OCI-M1 (cell line): ENCODE results near the gene FOXI2.

ENCODE experiments used
- DNase-seq: peaks from one replicate; lab custom pipeline; 2025; lab: John Stamatoyannopoulos, UW

The FOXI2 gene

DNA sequence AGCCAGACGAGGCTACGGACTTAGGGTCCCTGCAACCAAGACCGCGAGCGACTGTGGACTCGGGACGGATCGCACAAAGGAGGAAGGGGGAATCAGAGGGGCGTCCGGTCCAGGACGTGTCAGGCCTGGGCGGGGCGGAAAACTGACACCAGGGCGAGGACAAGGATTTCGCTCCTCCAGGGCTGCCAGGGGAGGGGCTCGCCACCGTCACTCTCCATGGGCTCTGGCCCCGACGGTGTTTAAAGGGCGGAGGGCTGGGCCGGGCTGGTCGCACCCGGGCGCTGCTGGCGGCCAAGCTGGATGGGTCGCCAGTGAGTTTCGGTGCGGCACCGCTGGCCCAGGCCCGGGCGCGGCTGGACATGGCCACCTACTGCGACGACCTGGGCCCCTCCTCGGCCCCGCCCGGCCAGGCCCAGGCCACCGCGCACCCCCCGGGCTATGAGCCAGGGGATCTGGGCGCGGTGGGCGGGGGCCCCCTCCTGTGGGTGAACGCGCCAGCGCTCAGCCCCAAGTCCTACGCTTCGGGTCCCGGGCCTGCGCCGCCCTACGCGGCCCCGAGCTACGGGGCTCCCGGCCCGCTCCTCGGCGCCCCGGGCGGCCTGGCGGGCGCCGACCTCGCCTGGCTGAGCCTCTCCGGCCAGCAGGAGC, at the start of gene FOXI2:
Gene FOXI2 (plus strand): TSS at position 271 of the 648 bp plus-strand sequence. CDS start 89 bp downstream, at position 360.
- no peak for DNase-seq

DNA sequence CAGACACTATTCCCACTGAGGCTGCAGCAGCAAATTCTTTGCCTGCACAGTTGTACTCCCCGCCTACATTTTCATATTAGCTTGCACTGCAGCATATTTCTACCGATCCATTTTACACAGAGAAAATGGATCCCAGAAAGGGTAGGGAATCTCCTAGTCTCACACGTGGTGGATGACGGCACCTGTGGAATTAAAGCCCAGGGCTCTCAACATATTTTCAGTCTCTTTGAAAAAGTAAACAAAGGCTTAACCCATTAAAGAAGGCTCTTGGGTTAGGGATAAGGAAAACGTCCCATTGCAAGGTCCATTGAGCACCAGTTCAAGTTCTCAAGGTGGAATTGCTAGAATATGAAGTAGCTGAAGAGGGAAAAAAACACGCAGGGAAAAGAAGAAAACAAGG, 49.4 kb upstream of the FOXI2 start:
- no peak for DNase-seq

DNA sequence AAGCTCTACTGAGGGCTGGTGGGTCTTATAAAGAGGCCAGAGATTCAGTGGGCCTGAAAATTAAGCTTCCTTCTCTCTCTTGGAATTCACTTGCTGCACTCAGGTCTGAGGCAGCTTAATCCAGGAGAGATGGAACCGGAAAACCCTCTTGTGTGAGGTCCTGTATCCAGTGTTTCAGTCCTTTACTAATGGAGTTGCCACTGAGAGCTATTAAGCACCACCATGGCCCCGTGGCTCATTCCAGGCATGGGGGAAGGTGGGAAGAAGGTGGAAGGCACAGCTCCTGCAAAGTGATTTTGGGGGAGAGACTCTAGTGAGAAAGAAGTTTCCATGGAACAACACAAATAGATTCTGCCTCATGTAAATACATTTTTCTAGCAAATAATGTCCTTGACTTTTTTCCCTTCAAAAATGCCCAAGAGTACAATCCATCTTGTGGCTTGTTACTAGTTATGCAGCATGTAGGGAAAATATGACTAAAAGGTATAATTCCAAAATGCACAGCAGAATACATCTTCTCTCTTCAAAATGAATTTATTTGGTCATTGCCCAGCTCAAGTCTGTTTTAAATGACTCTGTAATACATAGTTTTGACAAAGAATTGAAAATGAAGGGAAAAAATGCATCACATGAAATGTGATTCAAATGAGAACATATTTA, 46.7 kb upstream of the FOXI2 start:
- DNase-seq = no peak

DNA sequence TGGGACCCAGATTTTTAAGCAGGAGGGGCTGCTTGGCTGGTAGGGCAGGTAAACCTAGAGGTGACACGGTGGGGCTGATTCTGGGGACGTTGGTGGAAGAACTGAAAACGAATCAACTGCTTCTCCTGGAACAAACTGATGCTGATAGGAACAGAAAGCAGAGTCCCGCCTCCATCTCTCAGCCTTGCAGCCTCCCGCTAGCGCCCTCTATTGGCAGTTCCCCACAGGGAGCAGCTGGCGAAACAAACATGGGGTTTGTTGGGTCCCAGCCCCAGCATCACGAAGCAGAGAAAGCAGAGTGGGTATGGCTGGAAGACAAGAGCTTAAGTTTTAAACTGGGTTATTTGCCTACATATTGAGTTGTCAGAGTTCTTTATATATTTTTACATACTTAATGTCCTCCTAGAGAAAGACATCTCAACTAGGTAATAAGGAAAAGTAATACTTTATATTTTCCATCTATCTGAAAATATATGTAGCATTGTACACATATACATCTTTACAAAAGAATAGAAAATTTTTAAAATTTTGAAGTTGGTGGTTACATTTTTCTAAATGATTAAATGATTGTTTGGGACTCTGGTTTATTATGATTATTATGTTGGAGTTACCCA, 42.3 kb upstream of the FOXI2 start:
- DNase-seq = peak; percentile 76

DNA sequence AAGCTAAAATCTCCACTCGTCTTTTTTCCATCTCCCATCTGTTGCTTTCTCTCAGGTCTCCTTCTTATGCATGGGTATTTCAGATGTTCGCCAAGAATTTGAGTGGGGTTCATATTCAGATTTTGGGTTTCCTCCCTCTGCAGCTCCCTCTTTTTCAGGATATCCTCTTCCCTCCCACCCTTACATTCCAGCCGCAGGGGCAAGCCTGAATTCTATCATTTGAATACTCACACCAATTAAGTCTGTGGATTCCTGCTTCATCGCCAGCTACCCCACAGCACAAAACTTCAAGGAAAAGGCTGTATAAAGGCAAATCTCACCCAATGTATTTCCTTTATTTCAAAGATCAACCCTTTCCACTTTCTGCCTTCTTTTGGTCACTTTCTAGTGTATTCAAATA, 41.6 kb upstream of the FOXI2 start:
- no peak for DNase-seq

DNA sequence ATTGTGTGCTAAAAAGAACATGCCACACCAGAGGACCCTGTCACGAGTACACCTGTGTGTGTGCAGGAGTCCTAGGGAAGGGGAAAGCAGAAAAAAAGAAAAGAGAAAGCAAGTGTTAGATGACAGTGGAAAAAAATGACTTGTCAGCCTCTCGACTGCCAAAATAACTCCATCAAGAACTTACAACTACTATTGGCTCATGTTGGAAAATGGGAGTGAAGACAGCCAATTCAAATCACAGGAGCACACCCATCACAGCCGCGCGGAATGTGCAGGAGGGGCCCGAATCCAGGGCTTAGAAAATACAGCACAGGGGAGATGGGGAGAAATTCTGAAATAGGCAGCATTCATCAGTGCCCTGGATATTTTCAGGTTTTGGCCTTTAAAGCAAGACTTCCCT, 38.1 kb upstream of the FOXI2 start:
- DNase-seq = no peak

DNA sequence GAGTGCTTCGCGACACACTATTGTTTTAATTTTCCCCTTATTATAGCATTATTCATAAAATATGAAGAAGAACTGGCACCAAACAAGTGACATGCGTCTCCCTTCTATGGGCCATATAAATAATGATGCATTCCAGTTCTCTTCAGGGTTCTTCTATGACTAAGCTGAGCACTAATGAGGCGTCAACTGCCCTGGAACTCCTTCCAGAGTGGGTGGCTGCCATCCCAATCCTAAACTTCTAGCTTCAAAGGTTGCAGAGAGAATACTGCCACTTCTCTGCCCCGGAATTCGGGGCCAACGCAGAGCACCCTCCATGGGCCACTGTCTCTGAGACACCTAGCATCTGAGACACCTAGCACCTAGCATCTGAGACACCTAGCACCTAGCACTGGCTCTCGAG, 37.7 kb upstream of the FOXI2 start:
- DNase-seq = no peak

DNA sequence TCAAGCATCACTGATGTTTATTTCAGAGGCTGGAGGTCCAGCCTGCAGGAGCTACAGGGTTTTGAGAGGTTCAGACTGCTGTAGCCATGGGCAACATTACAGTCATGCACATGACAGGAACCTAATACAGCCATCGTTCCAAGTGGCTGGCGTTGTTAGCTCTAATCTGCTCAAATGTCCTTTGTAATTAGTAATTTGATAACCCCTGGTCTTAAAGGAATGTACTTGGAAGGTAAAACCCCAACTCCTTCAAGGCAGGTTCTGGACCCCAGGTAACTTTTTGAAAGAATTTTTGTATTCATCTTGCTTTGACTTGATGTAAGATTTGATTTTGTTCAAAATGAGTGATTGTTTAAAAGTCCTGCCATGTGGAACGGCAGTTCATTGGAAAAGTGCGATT, 34.7 kb upstream of the FOXI2 start:
- no peak for DNase-seq

DNA sequence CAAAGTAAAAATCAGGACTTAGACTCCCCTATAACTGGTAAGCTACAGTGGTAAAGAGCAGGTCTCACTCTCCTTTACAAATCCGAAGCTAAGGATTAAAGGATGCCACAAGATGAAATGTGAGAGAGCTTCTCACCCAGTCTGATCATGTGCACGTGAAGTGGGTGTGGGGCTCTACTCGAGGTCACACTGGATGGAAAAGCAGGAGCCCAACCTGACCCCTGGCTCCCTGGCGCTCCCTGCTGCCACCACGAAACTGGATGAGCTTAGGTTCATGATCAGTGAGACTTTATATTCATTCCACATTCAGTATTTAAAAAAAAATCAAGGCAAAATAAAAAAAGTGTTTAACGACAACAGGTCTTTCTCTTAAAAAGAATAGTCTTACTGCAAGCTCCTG, 21.7 kb upstream of the FOXI2 start:
- no peak for DNase-seq

DNA sequence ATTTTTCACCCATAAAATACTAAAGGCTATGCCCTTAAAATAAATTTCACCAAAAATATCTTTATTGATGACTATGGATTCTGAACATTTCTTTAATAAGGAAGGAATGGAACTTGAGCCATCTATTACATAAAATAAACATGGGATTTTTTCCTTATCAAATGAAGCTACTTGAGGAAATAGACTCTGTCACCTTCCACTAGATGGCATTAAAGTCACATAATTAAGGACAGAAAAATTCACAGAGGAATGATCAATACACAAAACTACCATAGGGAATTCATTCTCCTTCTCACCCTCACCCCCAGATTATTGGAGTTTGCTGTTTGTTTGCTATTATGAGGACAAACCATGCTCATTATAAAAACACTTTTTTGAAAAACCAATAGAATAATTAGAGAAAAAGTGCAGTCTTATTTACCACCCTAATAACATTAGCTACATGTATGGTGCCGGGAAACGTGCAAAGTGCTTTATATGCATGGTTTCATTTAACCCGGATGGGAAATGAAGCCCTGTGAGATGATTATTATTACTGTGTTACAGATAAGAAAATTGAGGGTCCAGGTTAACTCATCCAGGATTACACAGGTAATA, 21.1 kb upstream of the FOXI2 start:
- DNase-seq = peak; percentile 60

DNA sequence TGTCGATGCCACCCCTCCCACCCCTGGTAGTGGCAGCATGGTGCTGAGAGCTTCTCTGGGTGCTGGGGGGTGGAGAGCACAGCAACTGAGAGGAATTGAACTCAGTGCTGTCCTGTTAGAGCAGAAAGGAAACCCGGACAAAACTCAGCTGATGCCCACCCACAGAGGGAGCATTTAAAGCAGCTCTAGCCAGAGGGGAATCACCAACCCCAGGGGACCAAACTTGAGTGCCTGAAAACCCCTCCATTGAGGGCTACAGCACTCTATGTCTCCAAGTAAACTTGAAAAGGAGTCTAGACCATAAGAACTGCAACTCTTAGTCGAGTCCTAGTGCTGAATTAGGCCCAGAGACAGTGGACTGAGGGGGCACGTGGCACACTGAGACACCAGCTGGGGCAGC, 16.8 kb upstream of the FOXI2 start:
- no peak for DNase-seq

DNA sequence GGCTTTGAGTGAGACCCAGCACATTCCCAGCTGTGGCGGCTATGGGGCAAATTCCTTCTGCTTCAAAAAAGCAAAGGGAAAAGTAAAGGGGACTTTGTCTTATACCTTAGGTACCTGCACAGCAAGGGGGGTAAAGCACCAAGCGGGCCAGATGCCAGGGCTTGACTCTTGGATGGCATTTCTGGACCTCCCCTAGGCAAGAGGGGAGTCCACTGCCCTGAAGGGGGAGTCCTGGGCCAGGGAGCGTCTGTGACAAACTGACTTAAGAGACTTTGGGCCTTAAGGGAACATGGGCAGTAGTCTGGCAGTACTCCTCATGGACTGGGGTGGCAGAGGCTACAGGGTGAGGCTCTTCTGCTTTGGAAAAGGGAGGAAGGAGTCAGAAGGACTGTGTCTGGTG, 16.1 kb upstream of the FOXI2 start:
- no peak for DNase-seq

DNA sequence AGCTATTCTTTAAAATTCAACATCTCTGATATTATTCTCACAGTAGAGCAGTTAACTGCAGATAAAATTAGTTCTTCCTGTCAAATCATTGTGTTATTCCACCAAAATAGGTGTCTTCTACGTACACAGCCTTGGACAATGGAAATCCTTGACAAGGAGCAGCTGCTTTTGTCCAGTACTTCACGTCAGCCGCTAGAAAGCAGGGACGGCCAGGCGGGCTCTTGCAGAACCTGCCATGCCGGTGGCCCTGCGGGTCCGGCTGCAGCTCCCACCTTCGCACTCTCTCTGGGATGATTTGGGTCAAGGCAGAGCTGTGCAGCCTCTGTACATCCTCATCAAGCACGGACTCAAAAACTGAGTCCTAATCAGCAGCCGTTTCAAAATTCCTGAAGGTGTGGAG, 2.2 kb upstream of the FOXI2 start:
- DNase-seq = no peak

DNA sequence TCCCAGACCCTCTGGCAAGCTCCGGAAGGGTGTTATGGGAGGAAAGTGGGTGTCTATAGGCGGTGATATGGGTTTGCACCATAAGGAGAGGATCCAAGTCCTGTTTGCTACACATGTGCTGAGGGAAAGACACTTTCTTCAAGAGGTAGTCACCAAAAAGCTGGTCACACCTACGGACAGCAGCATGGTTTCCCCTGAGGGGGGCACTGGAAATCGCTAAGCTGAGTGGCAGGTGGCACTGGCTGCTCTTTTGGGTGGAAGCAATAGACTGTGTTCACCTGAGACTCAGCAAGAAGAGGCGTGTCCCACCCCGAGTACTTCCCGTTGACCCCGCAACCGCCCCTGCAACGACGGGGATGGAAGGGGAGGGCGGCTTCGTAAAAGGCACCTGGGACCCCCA, 1.8 kb upstream of the FOXI2 start:
- no peak for DNase-seq

DNA sequence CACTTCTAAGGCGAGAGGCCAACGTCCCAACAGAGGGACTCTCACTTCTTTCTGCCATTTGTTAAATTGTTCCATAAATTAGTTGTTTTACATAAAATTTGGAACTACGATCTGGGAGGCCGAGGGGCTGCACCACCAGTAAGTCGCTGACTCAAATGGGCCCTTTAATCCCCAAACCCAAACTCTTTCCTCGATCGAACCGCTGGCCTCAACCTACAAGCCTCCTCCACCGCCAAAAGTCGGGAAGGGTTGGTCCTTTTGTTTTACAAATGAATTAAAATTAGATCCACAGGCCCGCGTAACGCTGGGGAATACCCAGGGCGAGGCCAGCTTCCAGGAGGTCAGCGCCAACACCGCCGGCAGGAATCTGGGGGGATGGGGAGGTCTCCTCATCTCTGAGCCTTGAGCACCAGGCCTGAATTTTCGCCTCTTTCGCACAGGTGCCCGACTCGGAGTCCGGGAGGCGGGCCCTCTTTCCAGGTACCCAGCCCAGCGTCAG, 1.2 kb upstream of the FOXI2 start:
- DNase-seq = no peak

DNA sequence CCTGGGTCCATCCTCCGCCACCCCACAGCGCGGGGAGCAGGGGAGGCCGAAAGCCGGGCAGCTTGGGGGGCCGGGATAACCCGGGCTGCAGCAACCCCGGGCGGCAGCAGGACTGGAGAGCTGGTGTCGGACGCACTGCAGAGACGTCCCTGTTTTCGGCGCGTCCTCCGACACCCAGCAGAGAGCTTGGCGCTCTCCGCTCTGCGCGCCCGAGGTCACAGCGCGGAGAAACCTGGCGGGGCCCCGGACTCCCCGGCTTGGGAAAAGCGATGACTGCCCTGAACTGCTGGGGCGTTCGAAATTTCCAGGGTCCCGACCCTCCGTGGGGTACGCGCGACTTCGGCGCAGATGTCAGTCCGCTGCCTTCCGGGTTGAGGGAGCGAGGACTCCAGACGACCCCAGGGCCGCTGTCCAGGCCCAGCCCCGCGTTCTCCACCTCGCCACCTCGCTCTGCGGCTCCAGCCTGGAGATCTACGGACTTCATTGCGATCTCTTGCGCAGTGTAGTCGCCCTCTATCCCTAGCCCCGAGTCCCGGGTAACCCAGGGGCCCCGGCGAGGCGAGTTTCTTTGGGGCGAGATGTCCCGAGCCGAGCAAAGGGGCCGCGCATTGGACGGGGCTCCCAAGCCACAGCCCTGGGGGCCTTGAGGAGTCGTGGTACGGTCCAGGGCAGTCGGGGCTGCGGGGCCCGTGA, 617 bp upstream of the FOXI2 start:
- DNase-seq = no peak

DNA sequence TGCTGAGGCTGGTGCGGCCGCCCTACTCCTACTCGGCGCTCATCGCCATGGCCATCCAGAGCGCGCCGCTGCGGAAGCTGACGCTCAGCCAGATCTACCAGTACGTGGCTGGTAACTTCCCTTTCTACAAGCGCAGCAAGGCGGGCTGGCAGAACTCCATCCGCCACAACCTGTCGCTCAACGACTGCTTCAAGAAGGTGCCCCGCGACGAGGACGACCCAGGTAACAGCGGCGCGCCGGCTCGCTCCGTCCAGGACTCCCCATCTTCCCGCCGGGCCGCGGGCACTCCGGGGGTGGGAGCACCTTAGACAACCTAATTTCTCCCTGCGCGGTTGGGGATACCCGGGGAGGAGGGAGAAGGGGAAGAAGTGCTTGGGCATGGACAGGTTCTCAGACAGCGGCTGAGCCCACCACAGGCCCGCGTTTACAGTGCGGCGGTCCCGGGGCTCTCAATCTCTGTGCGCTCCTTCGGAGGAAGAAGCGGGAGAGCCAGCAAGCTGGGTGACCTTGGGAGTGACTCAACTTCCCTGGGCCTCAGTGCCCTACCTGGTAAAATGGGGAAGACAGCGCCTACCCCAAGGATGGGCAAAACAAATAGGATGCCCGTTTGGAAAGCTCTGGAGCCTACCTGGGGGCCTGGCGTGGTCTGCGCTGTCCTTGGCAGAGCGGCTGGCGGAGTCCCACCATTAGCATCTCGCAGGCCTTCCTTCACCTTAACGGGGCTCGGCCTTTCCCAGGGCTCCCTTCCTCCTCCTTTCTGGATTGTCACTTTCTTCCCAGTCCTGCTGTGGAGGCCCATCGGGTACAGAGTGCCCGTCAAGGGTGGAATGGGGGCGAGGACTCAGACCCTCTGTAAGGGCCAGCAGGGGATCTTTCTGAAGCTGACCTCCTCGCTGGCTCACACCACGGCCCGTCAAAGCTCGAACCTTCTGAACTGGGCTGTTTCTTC, 852 bp downstream of the FOXI2 start:
- no peak for DNase-seq

DNA sequence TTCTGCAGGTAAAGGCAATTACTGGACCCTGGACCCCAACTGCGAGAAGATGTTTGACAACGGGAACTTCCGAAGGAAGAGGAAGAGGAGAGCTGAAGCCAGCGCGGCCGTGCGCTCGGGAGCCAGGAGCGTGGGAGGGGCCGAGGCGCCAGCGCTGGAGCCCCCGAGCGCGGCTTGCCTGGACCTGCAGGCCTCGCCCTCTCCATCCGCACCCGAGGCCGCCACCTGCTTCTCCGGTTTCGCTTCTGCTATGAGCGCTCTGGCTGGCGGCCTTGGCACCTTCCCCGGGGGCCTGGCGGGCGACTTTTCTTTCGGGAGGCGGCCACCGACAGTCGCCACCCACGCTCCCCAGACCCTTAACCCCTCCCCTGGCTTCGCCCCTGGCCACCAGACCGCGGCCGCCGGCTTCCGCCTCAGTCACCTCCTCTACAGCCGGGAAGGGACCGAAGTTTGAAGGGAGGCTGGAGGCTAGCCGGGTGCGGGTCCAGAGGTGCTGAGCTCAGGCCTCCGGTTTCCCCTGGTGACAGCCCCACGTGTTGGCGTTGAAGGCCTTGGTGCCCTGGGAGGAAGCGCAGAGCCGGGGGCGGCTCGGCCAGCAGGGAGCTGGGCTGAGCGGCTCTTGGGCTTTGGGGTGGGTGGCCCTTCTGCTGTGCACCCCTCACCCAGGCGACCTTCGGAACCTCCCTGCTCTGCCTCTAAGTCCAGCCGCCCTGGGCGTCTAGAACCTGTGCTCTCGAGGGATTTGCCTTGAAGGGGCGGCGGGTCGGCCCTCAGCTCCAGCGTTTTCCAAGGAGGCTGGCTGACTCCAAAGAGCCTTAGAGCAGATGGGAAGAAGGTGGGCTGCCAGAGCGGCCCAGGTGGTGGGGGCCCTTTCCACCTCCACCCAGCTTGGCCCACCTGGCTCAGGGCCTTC, 1.8 kb downstream of the FOXI2 start:
- DNase-seq = no peak

DNA sequence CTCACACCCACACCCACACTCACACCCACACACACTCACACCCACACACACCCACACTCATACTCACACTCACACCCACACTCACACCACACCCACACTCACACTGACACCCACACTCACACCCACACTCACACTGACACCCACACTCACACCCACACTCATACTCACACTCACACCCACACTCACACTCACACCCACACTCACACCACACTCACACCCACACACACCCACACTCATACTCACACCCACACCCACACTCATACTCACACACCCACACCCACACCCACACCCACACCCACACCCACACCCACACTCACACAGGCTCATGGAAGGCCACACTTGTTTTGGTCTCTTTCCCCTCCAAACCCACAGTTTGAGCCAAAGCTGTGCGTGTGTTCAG, 2.9 kb downstream of the FOXI2 start:
- DNase-seq = no peak

DNA sequence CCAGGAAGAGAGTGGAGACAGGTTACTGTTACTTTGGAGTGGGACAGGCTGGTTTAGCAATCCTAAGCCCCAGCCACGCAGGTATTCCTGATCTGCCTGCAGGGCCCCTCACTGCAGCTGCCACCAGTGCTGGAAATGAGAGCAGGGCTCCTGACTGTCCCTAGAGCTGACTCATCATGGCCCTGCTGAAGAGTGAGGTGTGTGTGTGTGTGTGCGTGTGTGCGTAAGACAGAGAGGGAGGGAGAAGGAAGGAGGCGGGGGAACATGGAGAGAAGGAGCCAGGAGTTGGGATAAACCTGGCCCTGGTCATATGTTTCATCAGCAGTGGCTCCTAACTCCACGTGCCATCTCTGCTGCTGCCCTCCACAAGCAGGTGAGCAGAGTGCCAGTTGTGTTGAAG, 3.6 kb downstream of the FOXI2 start:
- DNase-seq = no peak
